ENCODE data around the gene EXOC3.

EXOC3 gene

DNA sequence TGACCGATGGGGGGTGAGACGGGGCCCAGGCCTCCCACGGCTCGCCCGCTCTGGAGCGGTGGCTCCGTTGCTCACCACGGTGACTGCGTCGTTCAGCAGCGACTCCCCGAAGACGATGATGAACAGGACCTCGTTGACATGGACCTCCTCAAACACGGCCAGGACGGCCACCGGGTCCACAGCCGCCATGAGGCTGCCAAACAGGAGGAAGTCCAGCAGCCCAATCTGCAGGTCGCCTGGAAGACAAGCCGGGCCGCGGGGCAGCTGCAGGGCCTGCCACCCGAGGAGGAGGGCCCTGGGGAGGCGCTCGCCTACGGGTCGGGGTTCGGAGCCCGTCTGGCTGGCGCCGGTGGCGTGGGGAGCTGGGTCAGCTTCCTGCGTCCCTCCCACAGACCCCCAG is 45.3 kb downstream of the EXOC3 start:
- in situ Hi-C loops (cut with HindIII; ENCODE audit: low pct_ligation_motif_present, low sequenced_read_pairs): no loop called here
- no peak for DNase-seq
- H3K36me3 ChIP-seq (replicated peaks): no peaks in the 10 kb centered on the region
- H3K4me3 ChIP-seq (ENCODE audit: low read depth, low read length): no peak overlapping the region
- TF ChIP-seq CTCF (IDR thresholded peaks at IDR 0.05; ENCODE audit: low read depth, low read length, missing control alignments): no peak
- H3K27me3 ChIP-seq (replicated peaks): peaks cover 8% of the 10 kb centered on the region
- H3K27ac ChIP-seq: no peak overlapping the region

- H3K4me3 ChIP-seq (ENCODE audit: low read depth, low read length): no peak overlapping the region
- no peak overlapping the region for H3K27ac ChIP-seq
- no peak for DNase-seq
- peaks cover 16% of the 10 kb centered on the region for H3K27me3 ChIP-seq (replicated peaks)
- TF ChIP-seq CTCF (IDR thresholded peaks at IDR 0.05; ENCODE audit: low read depth, low read length, missing control alignments): no peak
- in situ Hi-C loops (cut with HindIII; ENCODE audit: low pct_ligation_motif_present, low sequenced_read_pairs): no loop called here
- H3K36me3 ChIP-seq (replicated peaks): no peaks in the 10 kb centered on the region
Observed at GRCh38 chr5:488744-489688, 46.0 kb downstream of the EXOC3 start.

GRCh38 chr5:489689-490080 is 46.7 kb downstream of the EXOC3 start:
- H3K27me3 ChIP-seq (replicated peaks): peaks cover 18% of the 10 kb centered on the region
- TF ChIP-seq CTCF (IDR thresholded peaks at IDR 0.05; ENCODE audit: low read depth, low read length, missing control alignments): no peak
- in situ Hi-C loops (cut with HindIII; ENCODE audit: low pct_ligation_motif_present, low sequenced_read_pairs): no loop called here
- no peak overlapping the region for H3K27ac ChIP-seq
- H3K36me3 ChIP-seq (replicated peaks): no peaks in the 10 kb centered on the region
- DNase-seq: no peak
- no peak overlapping the region for H3K4me3 ChIP-seq (ENCODE audit: low read depth, low read length)

DNA sequence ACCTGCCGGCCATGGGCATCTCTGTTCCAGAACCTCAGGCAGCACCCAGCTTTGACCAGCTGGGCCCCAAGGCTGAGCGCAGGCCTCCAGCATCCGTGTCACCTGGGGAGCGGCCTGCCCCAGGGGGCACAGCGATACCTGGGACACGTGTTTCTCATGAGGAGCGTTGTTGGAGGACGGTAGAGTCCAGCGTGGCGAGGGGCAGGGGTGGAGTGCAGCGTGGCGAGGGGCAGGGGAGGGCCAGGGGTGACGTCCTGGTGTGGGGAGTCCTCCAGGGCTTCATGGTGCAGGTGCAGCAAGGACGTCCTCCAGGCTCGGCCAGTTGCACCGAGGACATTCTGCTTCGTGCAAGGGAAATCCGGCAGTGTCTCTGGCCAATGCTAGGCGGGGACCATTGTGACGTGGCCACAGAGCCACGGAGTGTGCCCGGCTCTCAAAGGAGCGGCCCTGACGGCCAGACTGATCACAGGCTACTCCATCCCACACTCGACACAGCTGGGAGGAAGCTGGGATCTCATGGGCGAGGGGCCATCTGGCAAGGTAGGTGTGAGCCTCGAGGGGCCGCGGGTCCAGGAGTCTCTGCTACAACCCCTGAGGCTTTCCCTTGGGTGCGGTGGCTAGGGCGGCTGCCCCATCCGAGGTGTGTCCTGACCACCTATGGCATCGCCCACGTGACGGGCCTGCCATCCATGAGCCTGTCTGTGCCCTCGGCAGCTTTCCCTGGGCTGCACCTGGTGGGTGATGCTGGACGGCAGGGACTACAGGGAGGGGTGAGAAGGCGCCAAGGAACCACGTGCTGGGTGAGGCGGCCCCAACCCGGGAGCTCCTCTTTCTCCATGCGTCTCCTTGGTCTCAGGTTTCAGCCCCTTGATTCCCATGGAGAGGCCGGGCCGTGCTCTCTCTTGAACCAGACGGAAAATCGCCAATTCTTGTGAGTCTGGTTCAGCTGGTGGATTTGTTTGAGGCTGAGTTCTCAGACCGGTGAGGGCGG is 47.4 kb downstream of the EXOC3 start:
- no peak for DNase-seq
- Histone ChIP-seq H3K27ac (no peak overlapping the region), H3K27me3 (replicated peaks) (peaks cover 18% of the 10 kb centered on the region), H3K4me3 (ENCODE audit: low read depth, low read length) (no peak overlapping the region), H3K36me3 (replicated peaks) (no peaks in the 10 kb centered on the region)
- no peak for TF ChIP-seq CTCF (IDR thresholded peaks at IDR 0.05; ENCODE audit: low read depth, low read length, missing control alignments)
- in situ Hi-C loops (cut with HindIII; ENCODE audit: low pct_ligation_motif_present, low sequenced_read_pairs): no loop called here

DNA sequence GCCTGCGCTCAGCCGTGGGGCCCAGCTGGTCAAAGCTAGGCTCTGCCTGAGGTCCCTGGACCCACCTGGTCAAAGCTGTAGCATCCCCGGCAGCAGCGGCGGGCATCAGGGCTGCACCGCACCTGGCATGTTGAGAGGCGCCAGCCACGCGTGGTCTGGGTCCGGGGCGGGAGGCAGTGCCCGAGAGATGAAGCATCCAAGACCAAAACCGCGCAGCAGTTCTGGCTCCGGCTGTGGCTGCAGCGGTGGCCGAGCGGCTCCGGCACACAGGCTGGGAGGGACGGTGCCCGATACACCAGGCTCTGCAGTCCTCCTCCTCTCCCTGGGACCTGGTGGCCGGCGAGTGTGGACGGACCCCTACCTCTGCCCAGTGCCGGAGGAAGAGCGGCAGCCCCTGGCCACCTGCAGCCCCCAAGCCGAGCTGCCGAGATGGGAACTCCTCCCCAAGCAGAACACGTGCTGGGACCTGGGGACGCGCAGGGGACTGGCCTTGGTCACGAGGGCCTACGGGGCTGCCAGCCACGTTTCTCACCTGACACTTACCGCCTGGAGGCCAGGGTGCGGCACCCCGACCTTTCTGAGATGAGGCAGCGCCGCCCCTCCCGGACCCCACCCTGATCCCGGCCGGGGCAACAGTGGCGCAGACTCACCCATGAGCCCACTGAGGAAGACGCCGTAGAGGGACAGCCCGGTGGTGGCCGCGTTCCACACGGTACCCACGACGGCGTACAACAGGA is 48.3 kb downstream of the EXOC3 start:
- in situ Hi-C loops (cut with HindIII; ENCODE audit: low pct_ligation_motif_present, low sequenced_read_pairs): no loop called here
- H3K27ac ChIP-seq: no peak overlapping the region
- no peaks in the 10 kb centered on the region for H3K36me3 ChIP-seq (replicated peaks)
- TF ChIP-seq CTCF (IDR thresholded peaks at IDR 0.05; ENCODE audit: low read depth, low read length, missing control alignments): no peak
- H3K4me3 ChIP-seq (ENCODE audit: low read depth, low read length): no peak overlapping the region
- H3K27me3 ChIP-seq (replicated peaks): peaks cover 21% of the 10 kb centered on the region
- DNase-seq: no peak
